Activated CD4-positive, alpha-beta T cell treated with anti-CD3 and anti-CD28 coated beads for 24 hours (primary cell): Measurements from ENCODE around the gene ZCCHC10.
"Not testable (repeated sequence)": the region's sequence is repeated elsewhere in the genome, so short reads cannot be mapped to it uniquely, and the experiment has no call there.

Source experiments
- DNase-seq, 2 donors: peaks; one replicate each; pipeline ENCODE4 v3.0.0-alpha.2; 2020; ENCODE audit warnings: low read depth in 2 of 2

Gene ZCCHC10

GRCh38 chr5:133025804-133026663, at the start of gene ZCCHC10:
Gene ZCCHC10, minus strand, starts transcription at chr5:133026549. Its CDS starts 12 bp downstream, at chr5:133026537.
- peak; percentile 90 to 91 for DNase-seq

GRCh38 chr5:133075572-133076536, 49.5 kb upstream of the ZCCHC10 start:
- DNase-seq: no peak

GRCh38 chr5:133072021-133072420, 45.7 kb upstream of the ZCCHC10 start:
- no peak for DNase-seq

- no peak for DNase-seq
These were observed 39.7 kb upstream of the ZCCHC10 start for GRCh38 chr5:133066045-133066444.

- no peak for DNase-seq
These were observed 39.1 kb upstream of the ZCCHC10 start for GRCh38 chr5:133065471-133065870.

GRCh38 chr5:133063965-133064364, 37.6 kb upstream of the ZCCHC10 start:
- no peak for DNase-seq

- DNase-seq: no peak
These were observed 35.9 kb upstream of the ZCCHC10 start for GRCh38 chr5:133062276-133062675.

GRCh38 chr5:133059621-133060020, 33.3 kb upstream of the ZCCHC10 start:
- DNase-seq: no peak

- no peak for DNase-seq
These were observed 30.5 kb upstream of the ZCCHC10 start for GRCh38 chr5:133056891-133057290.

GRCh38 chr5:133054697-133055471, 28.5 kb upstream of the ZCCHC10 start:
- no peak for DNase-seq

- DNase-seq: no peak
These were observed 27.1 kb upstream of the ZCCHC10 start for GRCh38 chr5:133053448-133053847.

- DNase-seq: peak; percentile 19 to 59
These were observed 26.2 kb upstream of the ZCCHC10 start for GRCh38 chr5:133052317-133053175.

GRCh38 chr5:133051542-133052316, 25.4 kb upstream of the ZCCHC10 start, which contains the start of gene HSPA4:
Gene HSPA4, plus strand, starts transcription at chr5:133052013. Its CDS starts 238 bp downstream, at chr5:133052251.
- DNase-seq: peak; percentile 95 to 96

- no peak for DNase-seq
These were observed 24.8 kb upstream of the ZCCHC10 start for GRCh38 chr5:133051061-133051541.

- DNase-seq: no peak
These were observed 24.2 kb upstream of the ZCCHC10 start for GRCh38 chr5:133050521-133050920.

- no peak for DNase-seq
These were observed 23.3 kb upstream of the ZCCHC10 start for GRCh38 chr5:133049726-133050048.

- DNase-seq: no peak
These were observed 22.8 kb upstream of the ZCCHC10 start for GRCh38 chr5:133048993-133049725.

GRCh38 chr5:133047404-133047803, 21.1 kb upstream of the ZCCHC10 start:
- no peak for DNase-seq

- not testable (repeated sequence) for DNase-seq
These were observed 20.2 kb upstream of the ZCCHC10 start for GRCh38 chr5:133046560-133046959.
